ENCODE data around the gene TIMM44. TPM values are rescaled to one million over a fixed set of nuclear protein-coding genes. Genes with fewer than 3 reads are reported as not detected.

TIMM44 gene
- total RNA-seq, 1 experiment from 2014 or later: 72.8 TPM

- peaks cover 66% of the 10 kb centered on the region for H3K79me2 ChIP-seq (ENCODE audit: low read depth)
- intact Hi-C loops (cut with micrococcal nuclease; ENCODE audit: unreplicated experiment): no loop called here
- H3K4me2 ChIP-seq: no peak overlapping the region
- ChIA-PET CTCF (interaction anchor here (0.7 kb wide), 1 partner anchor 1641 kb away, joined by 3 read pairs; no protein-coding TSS in a partner anchor), POLR2A (ENCODE audit: unreplicated experiment) (no interaction called here)
- peaks cover 73% of the 10 kb centered on the region for H4K20me1 ChIP-seq (ENCODE audit: insufficient read depth)
- DNase-seq: no peak
- H3K36me3 ChIP-seq (ENCODE audit: low read depth): peaks cover 10% of the 10 kb centered on the region; the same call in 1 of the 2 replicates
- no peaks in the 10 kb centered on the region for H3K9me3 ChIP-seq (ENCODE audit: insufficient read depth, low read depth)
- TF ChIP-seq CTCF (conservative IDR thresholded peaks at IDR 0.05): no peak
- no peak for TF ChIP-seq EZH2 (IDR thresholded peaks at IDR 0.05; ENCODE audit: low read depth)
- H3K4me3 ChIP-seq: no peak overlapping the region
- no peak overlapping the region for H3K27ac ChIP-seq
- peaks cover 46% of the 10 kb centered on the region for H3K4me1 ChIP-seq (replicated peaks; ENCODE audit: insufficient read depth)
- H3K9me2 ChIP-seq (ENCODE audit: insufficient read depth): no peaks in the 10 kb centered on the region
- no TSS peak for BruUV-seq (replicated peaks)
- H3F3A ChIP-seq (ENCODE audit: insufficient read depth, low read depth): peaks cover 45% of the 10 kb centered on the region
- no peak overlapping the region for H2AFZ ChIP-seq
- H3K27me3 ChIP-seq (ENCODE audit: insufficient read depth, low read depth): no peaks in the 10 kb centered on the region
These were observed 42.0 kb upstream of the TIMM44 start for GRCh38 chr19:7985481-7985911.

DNA sequence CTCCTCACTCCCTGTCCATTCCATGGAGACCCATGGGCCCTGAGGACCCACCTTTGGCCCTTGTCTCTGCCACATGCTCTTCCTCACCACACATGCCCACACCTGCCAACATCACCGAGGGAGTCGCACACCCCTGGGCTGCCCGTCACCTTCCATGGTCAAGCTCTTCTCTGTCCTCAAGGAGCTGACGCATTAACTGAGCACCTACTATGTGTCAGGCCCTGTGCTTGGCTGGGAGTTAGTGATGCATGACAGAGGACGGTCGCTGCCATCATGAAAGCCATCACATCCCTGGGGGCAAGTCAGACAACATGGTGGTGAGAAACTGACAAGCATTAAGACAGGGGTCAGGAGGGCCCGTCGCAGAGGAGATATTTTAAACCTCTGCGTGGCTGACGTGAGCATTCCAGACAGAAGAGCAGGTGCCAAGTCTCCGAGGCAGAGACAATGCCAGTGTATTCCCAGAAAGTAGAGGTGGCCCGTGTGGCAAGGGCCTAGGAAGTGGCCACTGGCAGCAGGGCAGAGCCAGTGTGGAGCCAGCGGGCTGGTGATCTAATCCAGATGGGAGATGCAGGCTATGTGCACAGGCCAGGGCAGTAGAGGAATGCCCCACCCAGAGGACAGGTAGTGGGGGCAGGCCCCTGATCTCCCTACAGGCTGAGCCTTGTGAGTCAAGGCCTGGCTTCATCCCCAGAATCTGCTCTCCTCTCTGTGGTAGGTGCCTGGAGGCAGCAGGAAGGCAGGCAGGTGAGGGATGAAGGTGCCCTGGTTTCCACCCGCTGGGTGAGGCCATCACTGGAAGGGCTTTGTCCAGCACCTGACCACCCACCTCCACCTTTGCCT is 40.8 kb upstream of the TIMM44 start:
- Histone ChIP-seq H3K79me2 (ENCODE audit: low read depth) (peaks cover 66% of the 10 kb centered on the region), H3K4me1 (replicated peaks; ENCODE audit: insufficient read depth) (peaks cover 34% of the 10 kb centered on the region), H3K36me3 (ENCODE audit: low read depth) (peaks cover 6% of the 10 kb centered on the region; the same call in 1 of the 2 replicates), H2AFZ (no peak overlapping the region), H3F3A (ENCODE audit: insufficient read depth, low read depth) (peaks cover 32% of the 10 kb centered on the region), H3K27ac (no peak overlapping the region), H3K9me2 (ENCODE audit: insufficient read depth) (no peaks in the 10 kb centered on the region), H3K9me3 (ENCODE audit: insufficient read depth, low read depth) (no peaks in the 10 kb centered on the region), H3K4me3 (no peak overlapping the region), H4K20me1 (ENCODE audit: insufficient read depth) (peaks cover 70% of the 10 kb centered on the region), H3K4me2 (no peak overlapping the region), H3K27me3 (ENCODE audit: insufficient read depth, low read depth) (no peaks in the 10 kb centered on the region)
- TF ChIP-seq CTCF (conservative IDR thresholded peaks at IDR 0.05) (no peak), EZH2 (IDR thresholded peaks at IDR 0.05; ENCODE audit: low read depth) (no peak)
- BruUV-seq (replicated peaks): no TSS peak
- no peak for DNase-seq
- ChIA-PET CTCF (no interaction called here), POLR2A (ENCODE audit: unreplicated experiment) (interaction anchor here (0.6 kb wide), 1 partner anchor 40 kb away, joined by 5 read pairs; no protein-coding TSS in a partner anchor)
- intact Hi-C loops (cut with micrococcal nuclease; ENCODE audit: unreplicated experiment): no loop called here

- ChIA-PET CTCF (no interaction called here), POLR2A (ENCODE audit: unreplicated experiment) (no interaction called here)
- BruUV-seq (replicated peaks): no TSS peak
- no peak for TF ChIP-seq CTCF (conservative IDR thresholded peaks at IDR 0.05)
- TF ChIP-seq EZH2 (IDR thresholded peaks at IDR 0.05; ENCODE audit: low read depth): no peak
- H3K9me2 ChIP-seq (ENCODE audit: insufficient read depth): no peaks in the 10 kb centered on the region
- no peak overlapping the region for H3K4me2 ChIP-seq
- no peak overlapping the region for H2AFZ ChIP-seq
- peaks cover 24% of the 10 kb centered on the region for H3F3A ChIP-seq (ENCODE audit: insufficient read depth, low read depth)
- H3K27ac ChIP-seq: no peak overlapping the region
- H3K9me3 ChIP-seq (ENCODE audit: insufficient read depth, low read depth): no peaks in the 10 kb centered on the region
- no peak for DNase-seq
- peaks cover 26% of the 10 kb centered on the region for H3K4me1 ChIP-seq (replicated peaks; ENCODE audit: insufficient read depth)
- H3K36me3 ChIP-seq (ENCODE audit: low read depth): peaks cover 6% of the 10 kb centered on the region; the same call in 1 of the 2 replicates
- no peaks in the 10 kb centered on the region for H3K27me3 ChIP-seq (ENCODE audit: insufficient read depth, low read depth)
- H3K79me2 ChIP-seq (ENCODE audit: low read depth): peaks cover 61% of the 10 kb centered on the region
- no peak overlapping the region for H3K4me3 ChIP-seq
- peaks cover 70% of the 10 kb centered on the region for H4K20me1 ChIP-seq (ENCODE audit: insufficient read depth)
- intact Hi-C loops (cut with micrococcal nuclease; ENCODE audit: unreplicated experiment): no loop called here
These were observed 40.0 kb upstream of the TIMM44 start for GRCh38 chr19:7983286-7983950.
